ENCODE measurements around the gene SLX4IP. TPM values are rescaled to one million over a fixed set of nuclear protein-coding genes. Genes with fewer than 3 reads are reported as not detected.

Gene SLX4IP
- total and polyA plus RNA-seq, 2 donors (not counting 1 experiment from before 2014, with no cell fraction given), result 2.0 to 8.1 TPM

DNA sequence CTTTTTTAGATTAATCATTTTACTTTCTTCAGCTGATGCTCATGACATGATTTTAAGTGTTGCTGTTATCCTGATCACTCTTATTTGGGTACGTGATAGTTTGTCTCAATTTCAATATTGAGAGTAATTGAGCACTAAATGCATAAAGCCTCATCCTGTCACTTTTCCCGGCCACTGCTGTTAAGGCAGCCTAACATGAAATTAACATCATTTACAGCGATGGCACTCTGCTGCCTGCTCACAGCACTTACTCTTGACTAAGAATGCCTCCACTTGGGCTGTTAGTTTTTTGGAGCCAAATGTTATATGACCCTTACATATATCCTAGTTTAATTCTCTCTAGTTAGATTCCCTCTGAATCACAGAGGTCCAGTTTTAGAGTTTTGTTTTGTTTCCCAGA, 107.3 kb downstream of the SLX4IP start:
- DNase-seq (no peak), ATAC-seq (ENCODE audit: low read depth) (no peak)
- Mint-ChIP-seq H3K4me3 (no peak overlapping the region), H3K27me3 (no peaks in the 10 kb centered on the region), H3K27ac (no peak overlapping the region), H3K9me3 (ENCODE audit: insufficient read depth) (no peaks in the 10 kb centered on the region), H3K4me1 (peaks cover 20% of the 10 kb centered on the region)
- no peak for TF ChIP-seq EZH2 (IDR thresholded peaks at IDR 0.05; ENCODE audit: borderline replicate concordance, insufficient read depth, low read depth, low read length, poor library complexity, severe bottlenecking)
- TF ChIP-seq, protein P1, sequence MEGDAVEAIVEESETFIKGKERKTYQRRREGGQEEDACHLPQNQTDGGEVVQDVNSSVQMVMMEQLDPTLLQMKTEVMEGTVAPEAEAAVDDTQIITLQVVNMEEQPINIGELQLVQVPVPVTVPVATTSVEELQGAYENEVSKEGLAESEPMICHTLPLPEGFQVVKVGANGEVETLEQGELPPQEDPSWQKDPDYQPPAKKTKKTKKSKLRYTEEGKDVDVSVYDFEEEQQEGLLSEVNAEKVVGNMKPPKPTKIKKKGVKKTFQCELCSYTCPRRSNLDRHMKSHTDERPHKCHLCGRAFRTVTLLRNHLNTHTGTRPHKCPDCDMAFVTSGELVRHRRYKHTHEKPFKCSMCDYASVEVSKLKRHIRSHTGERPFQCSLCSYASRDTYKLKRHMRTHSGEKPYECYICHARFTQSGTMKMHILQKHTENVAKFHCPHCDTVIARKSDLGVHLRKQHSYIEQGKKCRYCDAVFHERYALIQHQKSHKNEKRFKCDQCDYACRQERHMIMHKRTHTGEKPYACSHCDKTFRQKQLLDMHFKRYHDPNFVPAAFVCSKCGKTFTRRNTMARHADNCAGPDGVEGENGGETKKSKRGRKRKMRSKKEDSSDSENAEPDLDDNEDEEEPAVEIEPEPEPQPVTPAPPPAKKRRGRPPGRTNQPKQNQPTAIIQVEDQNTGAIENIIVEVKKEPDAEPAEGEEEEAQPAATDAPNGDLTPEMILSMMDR (IDR thresholded peaks at IDR 0.05), result no peak
- Histone ChIP-seq H3K27ac (ENCODE audit: low read length in 2 of 2) (no peak overlapping the region), H3K36me3 (replicated peaks in 1 of 2; ENCODE audit: control extremely low read depth in 1 of 2, control insufficient read depth in 1 of 2, extremely low read depth in 1 of 2, insufficient read depth in 2 of 2, low read length in 1 of 2) (no peaks in the 10 kb centered on the region), H3K4me1 (ENCODE audit: control insufficient read depth in 2 of 2, insufficient read depth in 2 of 2, low read length in 2 of 2) (no peaks in the 10 kb centered on the region), H3K4me2 (replicated peaks; ENCODE audit: low read depth, low read length, poor library complexity, severe bottlenecking) (no peak overlapping the region), H3K4me3 (ENCODE audit: control extremely low read depth in 1 of 5, extremely low read depth in 1 of 5, insufficient read depth in 1 of 5, low read depth in 2 of 5, low read length in 4 of 5) (no peak overlapping the region), H3K79me2 (ENCODE audit: control insufficient read depth, insufficient read depth, low read length) (no peaks in the 10 kb centered on the region), H2AFZ (ENCODE audit: insufficient read depth, low read depth, low read length, poor library complexity, severe bottlenecking) (no peak overlapping the region), H4K20me1 (ENCODE audit: control insufficient read depth, insufficient read depth, low read length, poor library complexity, severe bottlenecking) (peaks cover 4% of the 10 kb centered on the region), H3K27me3 (replicated peaks in 1 of 4; ENCODE audit: control extremely low read depth in 1 of 4, control insufficient read depth in 3 of 4, insufficient read depth in 4 of 4, low read length in 3 of 4) (no peaks in the 10 kb centered on the region), H3K9me3 (ENCODE audit: control extremely low read depth in 1 of 3, control insufficient read depth in 2 of 3, insufficient read depth in 1 of 3, low read length in 2 of 3) (no peaks in the 10 kb centered on the region), H3K9ac (ENCODE audit: low read length) (no peak overlapping the region)
- intact Hi-C loops (cut with micrococcal nuclease), result no loop called here
- POLR2A ChIA-PET, result no interaction called here
- CTCF ChIA-PET, result no interaction called here
- WGBS (ENCODE audit: insufficient coverage), result no CpG with 5 or more reads among the region's 3 CpGs

DNA sequence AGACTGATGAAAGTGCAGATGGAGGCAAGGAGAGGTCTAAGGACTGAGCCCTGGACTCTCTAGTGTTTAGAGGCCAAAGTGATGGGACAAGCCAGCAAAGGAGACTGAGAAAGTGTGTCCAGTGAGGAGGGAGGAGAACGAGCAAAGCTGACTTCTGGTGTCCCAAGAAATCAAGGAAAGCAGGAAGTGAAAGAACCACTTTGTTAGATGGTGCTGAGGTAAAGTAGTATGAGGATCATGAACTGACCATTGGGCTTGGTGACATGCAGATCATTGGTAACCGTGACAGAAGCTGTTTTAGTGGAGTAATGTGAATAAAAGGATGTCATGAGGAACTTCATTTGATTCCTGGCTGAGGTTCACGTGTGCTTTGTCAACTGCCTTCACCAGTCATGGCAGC, 108.4 kb downstream of the SLX4IP start:
- ChIA-PET CTCF (interaction anchor here (0.9 kb wide), 1 partner anchor 8 kb away, joined by 3 read pairs; no protein-coding TSS in a partner anchor), POLR2A (no interaction called here)
- H3K27ac Mint-ChIP-seq, result no peak overlapping the region
- H3K36me3 ChIP-seq (replicated peaks in 1 of 2; ENCODE audit: control extremely low read depth in 1 of 2, control insufficient read depth in 1 of 2, extremely low read depth in 1 of 2, insufficient read depth in 2 of 2, low read length in 1 of 2), result no peaks in the 10 kb centered on the region
- H3K4me1 Mint-ChIP-seq, result peaks cover 20% of the 10 kb centered on the region
- H3K27me3 ChIP-seq (replicated peaks in 1 of 4; ENCODE audit: control extremely low read depth in 1 of 4, control insufficient read depth in 3 of 4, insufficient read depth in 4 of 4, low read length in 3 of 4), result no peaks in the 10 kb centered on the region
- H3K4me3 ChIP-seq (ENCODE audit: control extremely low read depth in 1 of 5, extremely low read depth in 1 of 5, insufficient read depth in 1 of 5, low read depth in 2 of 5, low read length in 4 of 5), result no peak overlapping the region
- no peak overlapping the region for H2AFZ ChIP-seq (ENCODE audit: insufficient read depth, low read depth, low read length, poor library complexity, severe bottlenecking)
- WGBS (ENCODE audit: insufficient coverage), result 81% methylated on average over 3 of the region's 3 CpGs
- TF ChIP-seq, protein P1 (IDR thresholded peaks at IDR 0.05), result no peak
- TF ChIP-seq EZH2 (IDR thresholded peaks at IDR 0.05; ENCODE audit: borderline replicate concordance, insufficient read depth, low read depth, low read length, poor library complexity, severe bottlenecking), result no peak
- no peaks in the 10 kb centered on the region for H3K4me1 ChIP-seq (ENCODE audit: control insufficient read depth in 2 of 2, insufficient read depth in 2 of 2, low read length in 2 of 2)
- H3K9me3 Mint-ChIP-seq (ENCODE audit: insufficient read depth), result no peaks in the 10 kb centered on the region
- H3K9ac ChIP-seq (ENCODE audit: low read length), result no peak overlapping the region
- H3K9me3 ChIP-seq (ENCODE audit: control extremely low read depth in 1 of 3, control insufficient read depth in 2 of 3, insufficient read depth in 1 of 3, low read length in 2 of 3), result no peaks in the 10 kb centered on the region
- H4K20me1 ChIP-seq (ENCODE audit: control insufficient read depth, insufficient read depth, low read length, poor library complexity, severe bottlenecking), result peaks cover 4% of the 10 kb centered on the region
- no peaks in the 10 kb centered on the region for H3K79me2 ChIP-seq (ENCODE audit: control insufficient read depth, insufficient read depth, low read length)
- intact Hi-C loops (cut with micrococcal nuclease), result no loop called here
- H3K27ac ChIP-seq (ENCODE audit: low read length in 2 of 2), result no peak overlapping the region
- H3K4me2 ChIP-seq (replicated peaks; ENCODE audit: low read depth, low read length, poor library complexity, severe bottlenecking), result no peak overlapping the region
- DNase-seq (no peak), ATAC-seq (ENCODE audit: low read depth) (no peak)
- no peaks in the 10 kb centered on the region for H3K27me3 Mint-ChIP-seq
- H3K4me3 Mint-ChIP-seq, result no peak overlapping the region

Data from B cell (primary cell).